ENCODE results near the gene MYO5B. TPM values are rescaled to one million over a fixed set of nuclear protein-coding genes. Genes with fewer than 3 reads are reported as not detected.

The MYO5B gene
- total and polyA plus RNA-seq, 10 of the 15 experiments (the other 5 are each of a cell fraction or from before 2014, with no cell fraction given), result 2.5 to 4.5 (median 3.3) TPM

DNA sequence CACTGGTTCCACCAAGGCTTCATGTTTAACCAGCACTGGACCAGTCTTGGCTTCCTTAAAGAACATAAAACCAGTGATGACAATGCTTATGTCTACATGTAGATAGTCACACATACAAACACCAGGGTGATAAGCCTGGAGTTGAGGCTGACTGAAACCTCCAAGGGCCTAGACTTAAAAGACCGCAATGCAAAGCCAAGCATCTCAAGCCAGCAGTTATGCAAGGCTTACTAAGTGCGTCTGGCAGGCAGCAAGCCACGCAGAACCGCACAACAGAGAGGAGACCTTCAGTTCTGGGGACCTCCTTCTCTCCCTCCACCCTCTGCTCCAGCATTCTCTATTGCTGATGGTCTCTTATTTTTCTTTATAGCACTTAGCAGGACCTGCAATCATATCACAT is 318.4 kb downstream of the MYO5B start (continued):
- TF ChIP-seq, protein P1, sequence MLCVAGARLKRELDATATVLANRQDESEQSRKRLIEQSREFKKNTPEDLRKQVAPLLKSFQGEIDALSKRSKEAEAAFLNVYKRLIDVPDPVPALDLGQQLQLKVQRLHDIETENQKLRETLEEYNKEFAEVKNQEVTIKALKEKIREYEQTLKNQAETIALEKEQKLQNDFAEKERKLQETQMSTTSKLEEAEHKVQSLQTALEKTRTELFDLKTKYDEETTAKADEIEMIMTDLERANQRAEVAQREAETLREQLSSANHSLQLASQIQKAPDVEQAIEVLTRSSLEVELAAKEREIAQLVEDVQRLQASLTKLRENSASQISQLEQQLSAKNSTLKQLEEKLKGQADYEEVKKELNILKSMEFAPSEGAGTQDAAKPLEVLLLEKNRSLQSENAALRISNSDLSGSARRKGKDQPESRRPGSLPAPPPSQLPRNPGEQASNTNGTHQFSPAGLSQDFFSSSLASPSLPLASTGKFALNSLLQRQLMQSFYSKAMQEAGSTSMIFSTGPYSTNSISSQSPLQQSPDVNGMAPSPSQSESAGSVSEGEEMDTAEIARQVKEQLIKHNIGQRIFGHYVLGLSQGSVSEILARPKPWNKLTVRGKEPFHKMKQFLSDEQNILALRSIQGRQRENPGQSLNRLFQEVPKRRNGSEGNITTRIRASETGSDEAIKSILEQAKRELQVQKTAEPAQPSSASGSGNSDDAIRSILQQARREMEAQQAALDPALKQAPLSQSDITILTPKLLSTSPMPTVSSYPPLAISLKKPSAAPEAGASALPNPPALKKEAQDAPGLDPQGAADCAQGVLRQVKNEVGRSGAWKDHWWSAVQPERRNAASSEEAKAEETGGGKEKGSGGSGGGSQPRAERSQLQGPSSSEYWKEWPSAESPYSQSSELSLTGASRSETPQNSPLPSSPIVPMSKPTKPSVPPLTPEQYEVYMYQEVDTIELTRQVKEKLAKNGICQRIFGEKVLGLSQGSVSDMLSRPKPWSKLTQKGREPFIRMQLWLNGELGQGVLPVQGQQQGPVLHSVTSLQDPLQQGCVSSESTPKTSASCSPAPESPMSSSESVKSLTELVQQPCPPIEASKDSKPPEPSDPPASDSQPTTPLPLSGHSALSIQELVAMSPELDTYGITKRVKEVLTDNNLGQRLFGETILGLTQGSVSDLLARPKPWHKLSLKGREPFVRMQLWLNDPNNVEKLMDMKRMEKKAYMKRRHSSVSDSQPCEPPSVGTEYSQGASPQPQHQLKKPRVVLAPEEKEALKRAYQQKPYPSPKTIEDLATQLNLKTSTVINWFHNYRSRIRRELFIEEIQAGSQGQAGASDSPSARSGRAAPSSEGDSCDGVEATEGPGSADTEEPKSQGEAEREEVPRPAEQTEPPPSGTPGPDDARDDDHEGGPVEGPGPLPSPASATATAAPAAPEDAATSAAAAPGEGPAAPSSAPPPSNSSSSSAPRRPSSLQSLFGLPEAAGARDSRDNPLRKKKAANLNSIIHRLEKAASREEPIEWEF (IDR thresholded peaks at IDR 0.05; ENCODE audit: insufficient replicate concordance, low read depth, low read length), result no peak
- TF ChIP-seq, protein P2, sequence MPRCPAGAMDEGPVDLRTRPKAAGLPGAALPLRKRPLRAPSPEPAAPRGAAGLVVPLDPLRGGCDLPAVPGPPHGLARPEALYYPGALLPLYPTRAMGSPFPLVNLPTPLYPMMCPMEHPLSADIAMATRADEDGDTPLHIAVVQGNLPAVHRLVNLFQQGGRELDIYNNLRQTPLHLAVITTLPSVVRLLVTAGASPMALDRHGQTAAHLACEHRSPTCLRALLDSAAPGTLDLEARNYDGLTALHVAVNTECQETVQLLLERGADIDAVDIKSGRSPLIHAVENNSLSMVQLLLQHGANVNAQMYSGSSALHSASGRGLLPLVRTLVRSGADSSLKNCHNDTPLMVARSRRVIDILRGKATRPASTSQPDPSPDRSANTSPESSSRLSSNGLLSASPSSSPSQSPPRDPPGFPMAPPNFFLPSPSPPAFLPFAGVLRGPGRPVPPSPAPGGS (IDR thresholded peaks at IDR 0.05; ENCODE audit: borderline replicate concordance, insufficient read depth, low read depth, low read length, poor library complexity, severe bottlenecking), result no peak
- TF ChIP-seq STAT3 (IDR thresholded peaks at IDR 0.05; ENCODE audit: low read depth, low read length), result no peak

DNA sequence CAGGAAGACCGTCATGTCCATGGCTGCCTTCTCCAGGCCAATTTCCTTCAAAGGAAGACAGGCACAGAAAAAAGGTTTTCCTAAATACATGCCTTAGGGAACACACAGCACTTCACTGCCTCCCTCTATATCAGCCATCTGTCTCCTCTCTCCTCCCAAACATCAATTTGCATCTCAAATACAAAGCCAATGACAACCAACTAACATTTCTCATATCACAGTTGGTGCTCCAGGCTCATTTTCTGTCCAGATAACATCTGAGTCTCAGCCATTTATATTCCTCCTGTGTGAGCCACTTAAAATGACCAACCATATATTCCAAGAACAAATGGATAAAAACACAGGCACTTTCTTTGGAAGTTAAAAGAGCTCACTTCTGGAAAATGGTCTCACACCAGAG is 319.2 kb downstream of the MYO5B start:
- no peak overlapping the region for H3K4me3 ChIP-seq
- no peaks in the 10 kb centered on the region for H3K9me3 ChIP-seq (replicated peaks; ENCODE audit: control insufficient read depth, insufficient read depth, low read length)
- H3K4me2 ChIP-seq (ENCODE audit: control insufficient read depth, insufficient read depth), result no peak overlapping the region
- FAIRE-seq (no peak), DNase-seq (ENCODE audit: low read depth, low spot score) (no peak), ATAC-seq (no peak)
- H3K36me3 ChIP-seq (ENCODE audit: control insufficient read depth in 2 of 2, insufficient read depth in 2 of 2, low read length in 1 of 2), result no peaks in the 10 kb centered on the region
- H3K9ac ChIP-seq (ENCODE audit: control insufficient read depth, insufficient read depth, low read length), result no peak overlapping the region
- BruUV-seq (replicated peaks), result no TSS peak
- ChIA-PET POLR2A (no interaction called here), SMC1A (ENCODE audit: uncharacterized antibody, unreplicated experiment) (no interaction called here), RAD21 (ENCODE audit: unreplicated experiment) (no interaction called here), CTCF (interaction anchor here (0.6 to 1.3 kb wide), 2 partner anchors 269 to 366 kb away, joined by 3 read pairs; no protein-coding TSS in a partner anchor)
- H2AFZ ChIP-seq (ENCODE audit: control insufficient read depth, low read depth, low read length), result no peak overlapping the region
- in situ Hi-C loops (cut with MboI) (no loop called here), intact Hi-C loops (cut with micrococcal nuclease; ENCODE audit: unreplicated experiment) (no loop called here)
- peaks cover 0 to 4% of the 10 kb centered on the region in 2 experiments; a peak in 1 of 4 replicates for H3K27me3 ChIP-seq (replicated peaks in 1 of 2; ENCODE audit: control insufficient read depth in 2 of 2, insufficient read depth in 2 of 2, low read length in 1 of 2)
- no peaks in the 10 kb centered on the region for H3K79me2 ChIP-seq (ENCODE audit: control insufficient read depth, insufficient read depth, low read length)
- H4K20me1 ChIP-seq (ENCODE audit: control insufficient read depth, insufficient read depth), result no peaks in the 10 kb centered on the region
- WGBS (ENCODE audit: insufficient coverage, insufficient replicate concordance, low lambda C conversion rate, missing lambda C conversion rate), result 15% methylated on average over 1 of the region's 1 CpG
- H3K4me1 ChIP-seq (ENCODE audit: control insufficient read depth, insufficient read depth, low read length), result peaks cover 3% of the 10 kb centered on the region
- H3K27ac ChIP-seq (ENCODE audit: control insufficient read depth, insufficient read depth), result no peak overlapping the region
- TF ChIP-seq SRF (IDR thresholded peaks at IDR 0.05; ENCODE audit: low read depth in 2 of 2, low read length in 2 of 2) (no peak), SIN3A (IDR thresholded peaks at IDR 0.05; ENCODE audit: low read depth, low read length) (no peak), SPI1 (IDR thresholded peaks at IDR 0.05; ENCODE audit: borderline replicate concordance, insufficient read depth, low read depth, low read length) (no peak), EGR1 (IDR thresholded peaks at IDR 0.05; ENCODE audit: borderline replicate concordance in 1 of 2, low read depth in 2 of 2, low read length in 2 of 2) (no peak), RUNX3 (IDR thresholded peaks at IDR 0.05; ENCODE audit: low read length) (no peak), TBL1XR1 (IDR thresholded peaks at IDR 0.05; ENCODE audit: low read depth, low read length) (no peak), PML (IDR thresholded peaks at IDR 0.05; ENCODE audit: low read length) (no peak)
- TF ChIP-seq, protein P3, sequence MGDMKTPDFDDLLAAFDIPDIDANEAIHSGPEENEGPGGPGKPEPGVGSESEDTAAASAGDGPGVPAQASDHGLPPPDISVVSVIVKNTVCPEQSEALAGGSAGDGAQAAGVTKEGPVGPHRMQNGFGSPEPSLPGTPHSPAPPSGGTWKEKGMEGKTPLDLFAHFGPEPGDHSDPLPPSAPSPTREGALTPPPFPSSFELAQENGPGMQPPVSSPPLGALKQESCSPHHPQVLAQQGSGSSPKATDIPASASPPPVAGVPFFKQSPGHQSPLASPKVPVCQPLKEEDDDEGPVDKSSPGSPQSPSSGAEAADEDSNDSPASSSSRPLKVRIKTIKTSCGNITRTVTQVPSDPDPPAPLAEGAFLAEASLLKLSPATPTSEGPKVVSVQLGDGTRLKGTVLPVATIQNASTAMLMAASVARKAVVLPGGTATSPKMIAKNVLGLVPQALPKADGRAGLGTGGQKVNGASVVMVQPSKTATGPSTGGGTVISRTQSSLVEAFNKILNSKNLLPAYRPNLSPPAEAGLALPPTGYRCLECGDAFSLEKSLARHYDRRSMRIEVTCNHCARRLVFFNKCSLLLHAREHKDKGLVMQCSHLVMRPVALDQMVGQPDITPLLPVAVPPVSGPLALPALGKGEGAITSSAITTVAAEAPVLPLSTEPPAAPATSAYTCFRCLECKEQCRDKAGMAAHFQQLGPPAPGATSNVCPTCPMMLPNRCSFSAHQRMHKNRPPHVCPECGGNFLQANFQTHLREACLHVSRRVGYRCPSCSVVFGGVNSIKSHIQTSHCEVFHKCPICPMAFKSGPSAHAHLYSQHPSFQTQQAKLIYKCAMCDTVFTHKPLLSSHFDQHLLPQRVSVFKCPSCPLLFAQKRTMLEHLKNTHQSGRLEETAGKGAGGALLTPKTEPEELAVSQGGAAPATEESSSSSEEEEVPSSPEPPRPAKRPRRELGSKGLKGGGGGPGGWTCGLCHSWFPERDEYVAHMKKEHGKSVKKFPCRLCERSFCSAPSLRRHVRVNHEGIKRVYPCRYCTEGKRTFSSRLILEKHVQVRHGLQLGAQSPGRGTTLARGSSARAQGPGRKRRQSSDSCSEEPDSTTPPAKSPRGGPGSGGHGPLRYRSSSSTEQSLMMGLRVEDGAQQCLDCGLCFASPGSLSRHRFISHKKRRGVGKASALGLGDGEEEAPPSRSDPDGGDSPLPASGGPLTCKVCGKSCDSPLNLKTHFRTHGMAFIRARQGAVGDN (IDR thresholded peaks at IDR 0.05), result no peak
- TF ChIP-seq, protein P4, sequence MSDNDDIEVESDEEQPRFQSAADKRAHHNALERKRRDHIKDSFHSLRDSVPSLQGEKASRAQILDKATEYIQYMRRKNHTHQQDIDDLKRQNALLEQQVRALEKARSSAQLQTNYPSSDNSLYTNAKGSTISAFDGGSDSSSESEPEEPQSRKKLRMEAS (IDR thresholded peaks at IDR 0.05; ENCODE audit: low read depth, low read length), result no peak
